Measurements from ENCODE around the gene RAP2A.
A peak's percentile ranks its signal among the peaks of the same experiment; 100 is the strongest.

RAP2A gene

DNA sequence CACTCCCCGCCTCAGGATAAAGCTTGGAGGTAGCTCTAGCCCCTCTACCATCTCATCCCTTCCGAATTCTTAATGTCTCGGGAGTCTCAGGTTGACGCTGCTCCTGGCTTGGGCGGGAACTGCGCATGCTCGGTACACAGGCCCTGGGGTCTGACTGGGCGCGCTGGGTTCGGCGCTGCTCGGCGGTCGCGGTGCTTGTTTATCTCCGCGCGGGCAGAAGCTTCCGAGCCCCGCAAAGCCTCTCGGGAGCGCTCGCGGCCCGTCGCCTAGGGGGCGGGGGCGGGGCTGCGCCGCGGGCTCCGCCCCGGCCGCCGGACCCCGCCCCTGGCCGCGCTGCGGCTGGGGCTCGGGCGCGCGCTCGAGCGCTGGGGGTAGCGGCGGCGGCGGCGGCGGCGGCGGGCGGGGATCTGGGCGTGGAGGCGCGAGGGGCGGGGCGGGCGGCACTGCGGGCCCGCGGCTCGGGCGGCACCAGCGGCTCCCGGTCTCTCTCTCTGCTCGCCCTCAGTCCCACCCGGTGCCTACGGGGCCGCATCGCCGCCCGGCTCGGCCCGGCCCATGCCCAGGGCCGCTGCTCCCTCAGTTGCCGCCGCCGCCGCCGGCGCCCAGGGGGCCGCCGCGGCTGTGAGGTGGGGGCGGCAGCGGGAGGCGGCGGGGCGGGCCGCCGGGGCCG lies at the start of gene RAP2A:
Gene RAP2A, plus strand, starts transcription at position 443 of the 670 bp plus-strand sequence. CDS start 302 bp downstream, outside the sequence.
- peak; percentile 88 for DNase-seq

DNA sequence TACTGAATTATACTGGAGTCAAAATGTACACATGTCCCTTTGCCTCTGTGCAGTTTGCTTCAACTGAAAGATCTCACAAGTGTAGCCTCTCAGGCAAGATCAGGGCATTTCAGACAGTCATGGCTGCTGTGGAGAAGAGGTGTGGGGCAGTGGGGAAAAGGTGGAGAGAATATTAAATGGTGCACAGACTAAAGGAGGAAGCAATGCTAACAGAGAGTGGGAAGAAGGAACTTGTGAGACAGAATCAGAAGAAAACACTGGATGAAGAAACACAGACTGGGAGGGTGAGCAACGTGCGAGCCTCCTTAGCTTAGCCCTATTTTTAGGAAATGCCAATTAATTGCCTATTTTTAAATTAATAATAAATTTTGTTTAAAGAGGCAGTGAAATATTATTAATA lies 49.6 kb upstream of the RAP2A start:
- no peak for DNase-seq

DNA sequence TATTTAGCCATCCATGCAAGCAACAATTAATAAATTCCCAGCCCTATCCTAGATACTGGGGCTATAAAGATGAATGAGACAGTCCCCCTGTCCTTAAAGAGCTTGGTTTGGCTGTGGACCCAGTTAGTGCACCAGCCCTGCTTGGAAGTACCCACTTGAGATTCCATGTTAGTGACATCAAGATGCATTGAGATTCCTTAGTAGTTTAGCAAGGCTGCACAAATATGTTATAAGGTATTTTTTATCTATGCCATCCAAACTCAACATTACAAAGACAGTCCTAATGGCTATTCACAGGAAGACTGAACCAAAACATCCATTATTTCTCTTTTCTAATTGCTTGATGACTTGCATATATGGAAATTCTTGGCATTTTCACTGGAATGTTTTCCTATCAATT lies 48.8 kb upstream of the RAP2A start:
- DNase-seq: no peak

DNA sequence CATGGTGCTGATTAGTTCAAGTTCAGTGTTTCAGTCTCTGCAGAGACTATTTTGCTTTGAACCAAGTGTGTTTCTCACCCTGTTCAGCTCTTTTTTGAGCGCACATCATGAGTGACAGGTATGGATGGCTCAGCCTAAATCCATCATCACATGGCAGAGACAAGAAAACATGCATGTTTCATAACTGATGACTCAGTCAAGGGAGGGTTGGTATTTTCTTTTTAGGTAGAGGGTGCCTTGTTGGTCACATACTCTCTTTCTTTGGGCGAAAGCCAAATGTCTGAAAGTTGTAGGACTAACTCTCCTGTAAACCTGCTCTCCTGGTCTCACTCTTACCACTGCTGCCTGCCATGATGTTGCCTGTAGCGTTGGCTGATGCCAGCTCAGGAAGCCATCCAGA lies 48.1 kb upstream of the RAP2A start:
- DNase-seq: no peak

DNA sequence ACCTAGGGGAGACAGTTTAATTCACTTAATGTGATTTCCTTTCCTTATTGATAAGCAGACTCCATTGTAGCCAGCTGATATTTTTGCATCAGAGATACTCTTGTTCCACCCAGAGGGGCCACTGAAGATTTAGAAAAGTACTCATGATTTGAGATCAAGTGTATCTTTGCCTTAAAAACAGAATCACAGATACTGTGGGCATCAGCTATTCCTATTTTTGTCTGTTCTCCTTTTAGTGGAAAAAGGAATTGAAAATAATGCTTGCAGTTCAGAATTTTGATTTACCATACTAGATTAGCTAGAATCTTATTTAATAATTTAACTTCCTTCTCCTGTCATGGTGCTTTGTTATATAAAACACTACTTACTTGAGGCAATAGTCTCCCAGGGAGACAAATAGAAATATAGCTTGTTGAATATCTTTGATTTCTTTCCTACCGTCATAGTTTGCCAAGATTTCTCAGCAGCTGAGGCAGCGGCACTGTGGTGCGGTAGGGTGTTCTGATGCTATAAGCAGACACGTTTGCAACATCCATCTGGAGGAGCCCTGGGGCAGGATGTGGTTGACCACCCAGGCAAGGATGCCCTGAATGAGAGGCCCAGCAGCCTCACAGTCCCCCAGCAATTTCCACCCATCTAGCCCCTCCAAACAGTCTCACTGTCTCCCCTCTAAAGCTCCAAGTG lies 47.0 kb upstream of the RAP2A start:
- no peak for DNase-seq

DNA sequence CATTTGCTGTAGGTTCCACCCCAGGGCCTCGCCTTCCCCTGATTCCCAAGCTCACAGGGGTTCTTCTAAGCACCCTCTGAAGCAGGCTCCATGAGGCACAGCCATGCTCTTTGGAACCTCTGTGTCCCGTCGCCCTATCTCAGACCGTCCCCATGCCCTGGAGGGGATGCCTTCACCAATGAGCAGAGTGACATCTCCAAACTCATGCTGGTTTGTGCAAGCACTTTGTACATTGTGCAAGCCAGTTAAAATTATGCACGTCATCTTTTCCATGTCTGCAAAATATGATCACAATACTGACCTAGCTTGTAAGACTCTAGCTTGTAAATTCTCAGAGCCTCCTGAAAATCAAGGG lies 46.5 kb upstream of the RAP2A start:
- no peak for DNase-seq

DNA sequence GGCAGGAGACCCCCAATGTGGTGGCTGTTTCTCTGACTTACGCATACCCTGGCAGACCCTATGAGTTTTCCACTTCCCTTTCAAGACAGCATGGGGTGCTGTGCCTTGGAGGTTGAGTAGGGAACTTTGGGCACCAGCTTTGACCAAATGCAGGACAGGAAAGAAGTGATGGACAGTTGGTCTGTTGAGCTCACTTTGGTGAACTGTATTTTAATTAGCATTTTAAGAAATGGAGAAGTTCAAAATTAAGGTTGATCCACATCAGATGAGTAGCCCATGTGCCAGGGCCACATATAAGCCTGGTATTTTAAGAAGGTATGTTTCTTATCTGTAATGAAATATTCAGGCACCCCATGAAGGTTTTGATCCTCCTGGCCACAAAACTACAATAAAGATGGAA lies 46.1 kb upstream of the RAP2A start:
- no peak for DNase-seq

DNA sequence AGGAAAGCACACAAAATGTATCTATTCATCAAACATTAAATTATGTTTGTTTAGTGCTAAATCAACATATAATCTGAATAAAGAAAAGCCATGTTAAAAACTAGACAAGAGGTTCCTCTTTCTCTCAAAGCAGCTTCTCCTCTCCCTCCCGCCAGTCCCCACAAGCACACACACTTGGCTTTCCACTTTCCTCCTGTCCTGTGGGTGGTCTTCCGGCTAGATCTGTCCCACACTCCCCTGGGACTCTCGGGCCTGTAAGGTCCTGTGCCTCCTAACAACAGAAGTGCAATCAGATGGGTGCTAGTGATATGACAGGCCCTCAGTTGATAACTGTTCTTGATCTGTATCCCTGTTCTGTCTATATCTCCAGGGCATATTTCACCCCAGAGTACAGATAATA lies 45.6 kb upstream of the RAP2A start:
- no peak for DNase-seq

DNA sequence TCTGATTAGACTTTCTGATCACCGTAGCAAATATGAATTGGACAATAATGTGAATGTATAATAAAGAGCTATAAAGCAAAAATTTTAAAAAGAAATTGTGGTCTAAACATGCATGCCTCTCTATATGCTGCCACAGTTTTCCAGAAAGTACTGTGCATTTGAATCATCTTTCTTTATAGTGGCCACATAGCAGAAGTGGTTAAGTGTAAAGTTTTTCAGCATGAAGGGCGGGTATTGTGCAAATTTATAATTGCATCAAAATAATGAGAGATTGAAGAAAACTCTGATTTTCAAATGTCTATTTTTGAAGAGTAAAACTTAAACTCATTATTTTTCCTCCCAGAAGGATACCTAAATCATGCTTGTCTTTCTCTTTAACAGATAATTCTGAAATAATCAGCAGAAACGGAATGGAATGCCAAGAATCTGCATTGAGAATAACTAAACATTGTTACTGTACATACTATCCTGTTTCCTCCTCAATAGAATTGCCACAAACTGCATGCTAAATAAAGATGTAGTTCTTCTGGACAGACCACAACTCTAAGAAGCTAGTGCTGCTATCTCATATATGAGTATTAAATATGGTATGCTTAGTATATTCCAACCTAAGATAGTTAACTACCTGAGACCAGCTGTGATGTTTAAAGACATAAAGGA lies 42.9 kb upstream of the RAP2A start:
- DNase-seq: no peak

DNA sequence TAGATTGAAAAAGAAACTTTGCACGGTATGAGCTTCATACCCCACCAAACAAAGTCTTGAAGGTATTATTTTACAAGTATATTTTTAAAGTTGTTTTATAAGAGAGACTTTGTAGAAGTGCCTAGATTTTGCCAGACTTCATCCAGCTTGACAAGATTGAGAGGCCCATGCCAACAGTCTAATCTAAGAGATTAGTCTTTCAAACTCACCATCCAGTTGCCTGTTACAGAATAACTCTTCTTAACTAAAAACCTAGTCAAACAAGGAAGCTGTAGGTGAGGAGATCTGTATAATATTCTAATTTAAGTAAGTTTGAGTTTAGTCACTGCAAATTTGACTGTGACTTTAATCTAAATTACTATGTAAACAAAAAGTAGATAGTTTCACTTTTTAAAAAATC lies 41.9 kb upstream of the RAP2A start:
- DNase-seq: no peak

DNA sequence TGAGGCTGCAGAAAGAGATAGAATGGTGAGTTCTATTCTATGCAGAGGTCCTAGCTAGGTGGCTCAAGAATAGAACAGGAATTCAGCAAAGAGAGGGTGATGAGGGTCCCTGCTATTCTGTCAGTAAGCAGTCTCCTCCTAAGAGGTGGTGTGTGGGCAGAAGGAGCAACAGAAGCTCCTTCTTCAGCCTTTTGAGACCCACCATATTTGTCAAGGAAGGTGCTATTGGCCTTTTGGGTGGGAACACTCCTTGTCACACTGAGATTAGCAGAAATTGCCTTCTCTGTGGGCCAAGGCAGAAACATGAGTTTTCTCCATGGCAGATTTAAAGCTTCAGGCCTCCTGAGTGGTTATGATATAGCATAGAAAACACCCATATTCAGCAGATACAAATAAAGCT lies 39.4 kb upstream of the RAP2A start:
- DNase-seq: no peak

DNA sequence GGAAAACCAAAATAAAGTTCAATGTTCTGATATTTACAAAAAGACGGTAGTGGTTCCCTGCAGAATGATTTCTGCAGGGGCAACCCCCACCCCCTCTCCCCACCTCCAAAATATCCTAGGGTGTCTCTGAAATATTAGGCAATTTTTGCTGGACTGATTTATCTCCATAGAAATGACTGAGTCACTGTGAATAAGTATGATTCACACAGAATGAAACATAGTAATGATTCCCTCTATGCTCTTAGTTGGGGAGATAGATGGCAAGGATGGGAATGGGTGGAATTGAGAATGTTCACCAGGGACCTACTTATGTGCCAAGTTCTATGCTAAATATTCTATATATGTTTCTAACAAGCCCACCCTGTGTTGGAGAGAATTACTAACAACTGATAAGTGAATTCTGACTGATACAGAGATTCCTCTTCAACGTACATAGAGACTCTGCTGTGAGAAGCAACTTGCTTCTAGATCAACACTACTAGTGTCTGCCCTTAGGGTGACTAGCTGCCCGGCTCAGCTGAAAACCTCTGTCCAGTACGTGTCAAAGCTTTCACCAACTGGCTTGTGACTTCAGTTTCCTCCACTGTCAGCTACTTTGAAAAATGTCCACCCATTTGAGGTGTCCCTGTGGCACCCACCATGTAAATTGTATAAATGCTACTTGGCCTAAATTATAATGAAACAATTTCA lies 38.4 kb upstream of the RAP2A start:
- DNase-seq: no peak

DNA sequence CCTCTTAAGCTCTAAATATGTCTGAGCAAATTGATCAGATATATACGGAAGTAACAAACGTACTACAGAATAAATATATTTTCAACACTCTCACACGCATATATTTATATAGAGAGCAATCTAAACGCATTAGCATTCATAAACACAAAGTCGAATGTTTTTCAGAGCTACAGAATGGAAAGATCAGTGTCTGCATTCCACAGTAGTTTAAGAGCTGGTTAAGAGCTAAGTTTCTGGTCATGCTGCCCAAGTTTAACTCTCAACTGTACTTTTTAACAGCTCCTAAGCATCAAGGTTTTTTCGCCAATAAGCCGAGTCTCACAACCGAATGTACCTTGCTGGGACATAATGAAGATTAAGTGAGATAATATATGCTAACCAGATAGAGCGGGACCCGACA lies 36.7 kb upstream of the RAP2A start:
- no peak for DNase-seq

DNA sequence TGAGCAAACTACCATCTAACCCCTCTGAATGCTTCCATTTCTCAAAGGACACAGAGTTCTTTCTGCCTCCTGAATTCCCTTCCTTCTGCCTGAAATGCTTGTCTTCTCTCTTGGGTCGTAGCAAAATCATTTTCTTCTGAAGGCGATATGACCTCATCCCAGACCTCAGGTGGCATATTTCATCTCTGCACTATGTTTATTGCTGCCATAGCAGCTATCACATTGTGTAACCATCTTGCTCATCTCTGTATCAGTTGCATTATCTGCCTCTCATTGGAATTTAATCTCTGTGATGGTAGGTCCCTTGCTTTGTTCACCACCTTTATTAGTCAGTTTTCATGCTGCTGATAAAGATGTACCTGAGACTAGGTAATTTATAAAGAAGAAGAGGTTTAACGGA lies 32.5 kb upstream of the RAP2A start:
- no peak for DNase-seq

DNA sequence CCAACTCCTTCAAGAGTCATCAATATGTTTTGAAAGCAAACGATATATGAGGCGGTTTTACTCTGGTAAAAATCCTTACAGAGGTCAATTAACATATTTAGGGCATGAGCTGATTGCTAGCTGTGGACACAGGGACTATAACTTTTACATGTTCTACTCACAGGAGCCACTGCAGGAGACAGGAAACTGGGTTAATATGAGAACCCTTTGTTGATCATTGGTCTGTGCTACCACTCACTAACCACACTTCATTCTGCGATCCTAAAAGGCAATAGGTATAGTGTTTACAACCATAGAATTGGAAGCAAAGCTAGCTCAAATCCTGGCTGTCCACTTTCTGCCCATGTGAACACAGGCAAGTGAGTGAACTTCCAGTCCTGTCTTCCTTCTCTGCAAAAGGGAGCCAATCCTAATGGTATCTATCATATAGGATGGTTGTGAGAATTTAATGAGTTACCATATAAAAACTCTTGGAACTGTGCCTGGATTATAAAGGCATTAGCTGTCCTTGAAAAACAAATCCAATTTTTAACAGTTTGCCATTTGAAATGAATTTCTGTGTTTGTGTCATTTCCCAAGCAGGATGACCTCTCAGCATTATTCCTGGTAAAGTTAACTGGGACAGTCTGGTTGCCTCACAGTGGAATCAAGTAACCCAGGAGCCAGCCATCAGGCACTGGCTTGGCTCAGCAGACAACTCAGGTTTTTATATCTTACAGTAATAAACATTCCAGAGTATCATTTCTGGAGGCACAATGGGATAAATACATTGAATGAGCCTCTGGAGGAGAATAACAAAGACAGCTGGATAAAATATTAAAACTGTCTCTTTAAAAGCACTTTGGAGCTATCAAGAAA lies 29.8 kb upstream of the RAP2A start:
- no peak for DNase-seq

DNA sequence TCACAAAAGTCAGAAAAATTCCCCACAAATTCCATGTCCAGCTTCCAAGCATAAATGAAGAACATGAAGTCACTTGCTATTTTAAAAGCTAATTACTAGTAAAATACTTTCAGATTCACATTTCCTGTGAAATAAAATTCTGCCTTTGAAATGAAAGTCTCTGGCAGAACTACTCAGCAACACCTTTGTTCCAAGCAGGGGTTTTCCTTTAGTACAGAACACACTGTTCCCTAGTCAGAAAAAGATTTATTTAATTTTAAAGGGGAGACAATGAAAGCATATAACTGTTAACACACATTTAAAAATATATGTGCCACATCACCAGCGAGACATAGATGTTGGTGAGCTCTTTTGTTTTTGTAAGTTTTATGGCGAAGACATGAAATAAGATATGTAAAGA lies 26.4 kb upstream of the RAP2A start:
- DNase-seq: no peak

DNA sequence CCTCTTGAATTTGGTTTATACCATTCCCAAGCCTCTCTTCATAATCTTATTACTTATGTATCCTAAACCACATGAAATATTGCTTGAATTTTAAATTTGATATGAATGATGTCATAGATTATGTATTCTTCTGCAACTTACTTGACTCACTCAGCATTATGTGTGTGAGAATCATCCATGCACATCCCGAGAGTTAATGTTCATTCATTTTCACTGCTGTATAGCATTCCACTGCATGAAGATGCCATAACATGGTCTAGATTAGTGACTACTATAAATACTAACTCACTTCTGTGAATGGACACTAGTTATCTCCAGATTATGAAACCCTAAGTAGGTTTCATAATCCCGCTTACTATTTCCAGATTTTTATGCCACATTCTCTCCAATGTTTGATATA lies 25.0 kb upstream of the RAP2A start:
- no peak for DNase-seq

DNA sequence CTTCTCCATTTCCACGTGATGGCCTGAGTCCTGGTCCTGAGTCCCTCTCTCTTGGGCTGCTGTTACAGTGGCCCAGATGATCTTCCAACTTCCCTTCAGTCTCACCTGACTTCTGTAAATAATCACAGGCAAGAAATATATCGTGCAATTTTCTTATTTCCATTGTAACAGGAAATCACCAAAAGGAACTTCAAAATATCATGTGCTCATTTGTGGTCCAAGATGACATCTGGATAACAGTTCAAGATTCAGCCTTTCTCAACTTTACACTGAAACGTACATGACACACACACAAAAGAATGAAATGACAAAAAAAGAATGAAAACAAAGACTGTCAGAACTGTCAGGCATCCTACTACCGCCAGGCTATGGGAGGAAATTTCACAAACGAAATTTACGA lies 22.0 kb upstream of the RAP2A start:
- DNase-seq: no peak

DNA sequence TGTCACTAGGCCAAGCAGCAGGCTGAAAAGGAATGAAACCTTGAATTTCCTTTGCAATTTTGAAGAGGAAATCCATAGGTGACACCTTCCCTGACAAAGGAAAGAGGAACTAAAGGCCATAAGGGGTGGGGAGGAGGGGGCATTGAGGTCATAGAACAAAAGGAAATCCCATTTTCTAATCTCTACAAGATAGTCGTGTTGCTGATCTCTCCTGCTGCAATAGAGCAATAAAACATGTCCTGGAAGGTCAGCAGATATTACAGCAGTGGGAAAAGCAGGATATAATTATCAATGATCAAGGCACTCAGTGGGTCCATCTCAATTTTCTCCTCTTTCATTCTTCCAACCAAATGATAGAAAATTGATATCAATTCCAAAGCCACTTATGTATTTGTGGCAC lies 20.3 kb upstream of the RAP2A start:
- DNase-seq: no peak

DNA sequence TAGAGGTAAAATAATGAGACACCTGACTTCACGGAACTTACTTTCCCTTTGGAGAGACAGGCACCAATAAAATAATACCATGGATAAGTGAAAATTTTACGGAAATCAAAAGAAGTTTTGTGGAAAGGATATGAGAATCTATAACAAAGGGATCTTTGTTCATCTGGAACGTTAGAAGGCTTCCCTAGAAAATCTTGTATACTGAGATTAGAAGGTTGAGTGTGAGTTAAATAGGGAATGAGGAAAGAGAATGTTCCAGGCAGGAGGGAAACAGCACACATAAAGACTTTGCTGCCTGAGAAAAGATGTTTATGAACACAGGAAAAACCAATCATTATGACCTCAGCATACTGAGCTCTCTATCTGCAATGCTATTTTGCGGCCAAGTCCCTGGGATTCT lies 19.6 kb upstream of the RAP2A start:
- DNase-seq: no peak

DNA sequence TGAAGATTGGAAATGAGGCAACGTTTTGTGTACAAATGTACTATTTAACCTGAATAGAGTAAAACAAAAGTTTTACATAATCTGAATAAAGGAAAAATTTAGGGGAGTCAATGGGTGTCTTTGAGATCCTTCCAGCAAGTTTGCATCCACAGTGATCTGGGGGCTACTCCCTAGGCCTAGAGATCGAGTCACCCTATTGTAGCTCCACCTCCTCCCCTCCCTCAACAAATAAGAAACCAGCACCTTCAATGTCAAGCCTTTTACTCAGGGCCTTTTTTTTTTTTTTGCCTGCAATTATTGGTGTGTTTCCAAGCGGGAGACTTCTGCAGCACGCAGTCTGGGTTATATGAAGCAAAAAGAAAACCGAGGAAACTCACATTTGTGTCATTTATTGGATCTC lies 16.3 kb upstream of the RAP2A start:
- DNase-seq: no peak

DNA sequence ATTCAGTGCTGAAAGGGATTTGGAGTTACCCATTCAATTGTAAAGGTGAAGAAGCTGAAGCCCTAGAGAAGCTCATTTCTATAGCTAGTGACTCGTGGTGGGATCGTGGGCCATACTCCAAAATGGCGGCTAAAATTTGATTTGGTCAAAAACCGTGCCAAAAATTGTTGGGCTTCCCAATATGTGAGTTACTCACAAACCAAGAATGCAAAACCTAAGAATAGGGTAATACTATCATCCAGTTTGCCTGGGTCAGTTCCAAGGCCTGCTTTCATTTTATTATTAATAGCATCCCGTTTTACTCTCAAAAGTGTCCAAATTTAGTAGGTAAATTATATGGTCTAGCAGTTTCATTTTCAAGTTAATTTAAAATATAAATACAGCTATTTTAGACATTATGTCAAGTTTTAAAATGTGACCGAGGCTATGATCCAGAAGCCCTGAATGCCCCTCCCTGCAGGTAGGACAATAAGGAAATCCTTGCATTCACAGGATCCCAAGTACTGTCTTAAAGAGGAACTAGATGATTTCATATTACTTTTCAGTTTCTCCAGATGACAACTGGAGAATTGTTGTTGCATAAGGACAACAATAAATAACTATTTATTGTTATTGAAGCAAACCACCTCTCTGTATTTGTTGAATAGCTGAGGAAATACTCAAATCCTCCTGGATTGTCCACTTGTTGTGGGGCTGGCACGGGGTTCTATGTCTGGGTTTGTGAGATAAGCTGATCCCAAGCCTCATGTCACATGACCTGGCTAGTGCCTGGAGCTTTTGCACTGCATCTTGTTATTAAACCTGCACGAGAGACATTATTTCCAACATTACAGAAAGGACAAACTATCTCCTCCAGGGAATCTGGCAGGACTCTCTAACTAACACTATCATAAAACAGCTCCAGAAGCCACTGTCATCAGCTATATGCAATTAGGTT lies 11.6 kb upstream of the RAP2A start:
- no peak for DNase-seq

All from activated gamma-delta T cell treated with Interleukin-2 at 50 U/mL for 16 hours (primary cell).